Stimulated activated CD4-positive, alpha-beta T cell treated with anti-CD3 and anti-CD28 coated beads, Interleukin-1b, Interleukin-23, amount 100 ng/mL, for 1 hour (primary cell): ENCODE data around the gene NCL.

Source experiments
- DNase-seq, 2 donors: peaks; one replicate each; pipeline ENCODE4 v3.0.0-alpha.2; 2020; ENCODE audit warnings: low read depth in 2 of 2

Gene NCL

GRCh38 chr2:231463698-231464575 is at the start of gene NCL:
Gene NCL, minus strand, starts transcription at chr2:231464484. Its CDS starts 131 bp downstream, at chr2:231464353.
- DNase-seq, result peak; percentile 54 to 72

- DNase-seq, result no peak
Observed at GRCh38 chr2:231513746-231514224, 49.5 kb upstream of the NCL start.

DNA sequence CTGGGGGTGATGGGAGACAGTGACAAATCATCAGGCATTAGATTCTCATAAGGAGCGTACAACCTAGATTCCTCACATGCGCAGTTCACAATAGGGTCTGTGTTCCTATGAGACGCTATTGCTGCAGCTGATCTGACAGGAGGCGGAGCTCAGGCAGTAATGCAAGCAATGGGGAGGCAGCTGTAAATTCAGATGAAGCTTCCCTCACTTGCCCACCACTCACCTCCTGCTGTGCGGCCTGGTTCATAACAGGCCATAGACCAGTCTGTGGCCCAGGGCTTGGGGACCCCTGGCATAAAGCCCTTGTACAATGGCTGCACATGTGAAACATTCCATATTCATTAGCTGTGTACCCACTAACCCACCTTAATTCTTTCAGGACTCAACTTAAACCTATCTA is 47.9 kb upstream of the NCL start:
- DNase-seq, result no peak

DNA sequence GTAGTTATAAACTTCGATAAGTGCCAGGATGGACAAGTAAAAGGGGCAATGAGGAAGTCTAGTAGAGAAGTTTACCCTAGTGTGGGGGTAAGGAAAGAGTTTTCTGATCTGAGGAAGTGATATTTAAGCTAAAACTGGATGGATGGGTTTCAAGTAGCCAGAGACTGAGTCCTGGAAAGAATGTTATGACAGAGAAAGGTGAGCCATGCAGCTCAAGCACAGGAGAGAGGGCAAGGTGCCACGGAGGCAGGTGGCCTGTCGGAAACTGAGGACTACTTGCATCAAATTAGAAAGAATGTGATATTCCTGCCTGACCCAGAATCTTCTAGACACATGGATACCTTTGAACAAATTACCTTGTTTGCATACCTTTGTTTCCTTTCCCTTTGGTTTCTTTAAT is 39.5 kb upstream of the NCL start:
- no peak for DNase-seq

DNA sequence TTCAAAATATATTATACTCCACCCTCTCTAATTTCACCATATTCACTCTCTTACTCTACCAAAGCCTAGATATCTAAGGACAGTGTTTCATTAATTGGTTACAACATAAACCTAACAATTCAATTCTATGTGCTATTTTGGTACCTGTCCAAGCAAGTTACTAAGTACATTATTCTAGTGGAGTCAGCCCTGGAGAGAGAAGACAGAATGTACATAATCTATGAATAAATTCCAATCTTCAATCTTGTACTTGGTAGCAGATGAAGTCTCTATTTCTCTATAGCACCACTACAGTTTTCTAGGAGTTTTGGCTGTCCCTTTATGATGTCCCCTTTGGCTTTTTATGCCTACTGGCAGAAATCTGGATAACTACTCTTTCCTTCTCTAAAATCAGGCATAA is 38.3 kb upstream of the NCL start:
- DNase-seq, result no peak

- DNase-seq, result no peak
Observed at GRCh38 chr2:231497651-231498050, 33.4 kb upstream of the NCL start.

- no peak for DNase-seq
Observed at GRCh38 chr2:231494669-231495068, 30.4 kb upstream of the NCL start.

DNA sequence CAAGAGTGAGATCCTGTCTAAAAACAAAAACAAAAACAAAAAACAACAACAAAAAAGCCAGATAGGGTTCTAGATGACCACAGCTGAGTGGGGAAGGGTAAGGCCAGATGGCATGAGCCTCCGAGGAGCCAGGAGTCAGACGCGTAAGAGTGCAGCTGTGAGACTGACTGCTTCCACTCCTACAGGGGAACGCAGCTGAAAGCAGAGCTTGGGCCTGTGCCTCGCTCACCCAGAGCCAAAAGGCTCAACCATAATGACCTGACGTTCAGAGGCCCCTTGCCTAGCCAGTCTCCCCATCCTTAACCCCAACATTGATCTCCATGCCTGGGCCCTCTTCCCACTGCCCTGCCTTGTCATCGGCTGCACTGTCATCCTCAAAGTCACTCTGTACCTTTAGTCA is 26.5 kb upstream of the NCL start:
- no peak for DNase-seq

- no peak for DNase-seq
Observed at GRCh38 chr2:231489990-231490389, 25.7 kb upstream of the NCL start.

- no peak for DNase-seq
Observed at GRCh38 chr2:231488331-231488730, 24.0 kb upstream of the NCL start.

DNA sequence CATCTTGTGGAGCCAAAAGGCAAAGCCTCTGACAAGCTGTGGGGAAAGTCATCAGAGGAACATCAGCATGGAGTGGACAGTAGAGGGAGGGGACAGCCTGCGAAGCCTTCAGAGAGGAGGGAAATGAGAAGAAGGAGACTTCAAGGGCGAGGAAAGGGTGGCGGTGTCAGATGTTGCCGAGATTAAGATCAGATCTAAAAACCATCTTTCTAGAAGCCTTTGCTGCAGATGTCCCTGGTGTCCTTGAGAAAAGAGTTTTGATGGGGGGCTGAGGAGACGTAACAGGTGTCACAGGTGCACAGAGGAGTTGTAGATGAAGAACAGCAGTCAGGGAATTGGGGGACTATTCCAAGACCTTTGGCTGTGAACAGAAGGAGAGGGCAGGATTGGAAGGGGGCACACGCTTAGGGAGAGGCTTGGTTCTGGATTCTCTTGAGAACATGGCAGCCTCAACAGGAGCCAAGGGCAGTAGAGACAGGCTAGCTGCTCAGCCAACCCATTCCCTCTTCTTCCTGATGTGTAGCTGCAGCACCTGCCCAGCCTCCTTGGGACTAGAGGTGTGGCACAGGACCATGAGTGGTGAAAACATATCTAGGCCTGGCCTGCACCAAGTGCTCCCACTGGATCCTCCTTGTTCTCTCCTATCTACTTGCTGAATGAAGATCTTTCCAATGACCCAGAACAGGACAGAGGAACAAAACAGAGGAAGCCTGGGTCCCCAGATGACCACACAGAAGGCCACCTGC is 22.7 kb upstream of the NCL start:
- DNase-seq, result no peak

- no peak for DNase-seq
Observed at GRCh38 chr2:231483398-231484329, 19.4 kb upstream of the NCL start.

- DNase-seq, result peak in 1 of 2 donors; percentile 58
Observed at GRCh38 chr2:231482806-231483391, 18.6 kb upstream of the NCL start.

DNA sequence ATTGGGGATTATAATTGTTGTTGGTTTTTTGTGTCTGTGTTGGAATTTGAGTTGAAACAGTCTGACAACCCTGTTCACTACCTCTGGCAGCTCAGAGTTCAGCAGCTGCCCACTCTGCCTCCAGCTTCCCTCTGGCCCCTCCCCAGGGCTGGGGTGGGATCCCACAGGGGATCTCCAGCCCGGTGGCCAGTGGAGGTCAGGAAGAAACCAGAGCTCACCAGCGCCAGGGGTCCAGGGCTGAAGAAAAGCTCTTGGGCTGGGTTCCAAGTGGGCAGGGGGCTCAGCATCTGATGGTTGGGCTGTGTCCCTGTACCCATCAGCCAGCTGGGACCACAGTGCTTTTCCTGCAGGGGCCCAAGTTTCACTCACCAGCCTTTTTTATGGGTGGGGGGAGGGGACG is 16.5 kb upstream of the NCL start:
- DNase-seq, result no peak

DNA sequence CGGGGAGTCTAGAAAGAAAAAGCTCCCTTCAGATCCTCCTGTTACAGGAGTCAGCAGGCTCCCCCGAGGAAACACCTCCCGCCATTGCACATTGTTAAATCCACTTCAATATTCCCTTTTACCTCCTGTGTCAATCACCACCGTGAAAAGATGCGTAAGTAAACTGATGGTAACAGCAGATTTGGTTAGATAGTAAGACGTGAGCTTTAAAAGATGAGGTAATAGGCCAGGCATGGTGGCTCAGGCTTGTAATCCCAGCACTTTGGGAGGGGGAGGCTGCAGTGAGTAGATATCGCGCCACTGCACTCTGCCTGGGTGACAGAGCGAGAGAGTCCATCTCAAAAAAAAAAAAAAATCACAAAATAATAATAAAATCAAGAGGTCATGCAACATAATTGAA is 15.2 kb upstream of the NCL start:
- DNase-seq, result no peak

- DNase-seq, result no peak
Observed at GRCh38 chr2:231476920-231477319, 12.6 kb upstream of the NCL start.

- no peak for DNase-seq
Observed at GRCh38 chr2:231475965-231476364, 11.7 kb upstream of the NCL start.

- no peak for DNase-seq
Observed at GRCh38 chr2:231472816-231473215, 8.5 kb upstream of the NCL start.

DNA sequence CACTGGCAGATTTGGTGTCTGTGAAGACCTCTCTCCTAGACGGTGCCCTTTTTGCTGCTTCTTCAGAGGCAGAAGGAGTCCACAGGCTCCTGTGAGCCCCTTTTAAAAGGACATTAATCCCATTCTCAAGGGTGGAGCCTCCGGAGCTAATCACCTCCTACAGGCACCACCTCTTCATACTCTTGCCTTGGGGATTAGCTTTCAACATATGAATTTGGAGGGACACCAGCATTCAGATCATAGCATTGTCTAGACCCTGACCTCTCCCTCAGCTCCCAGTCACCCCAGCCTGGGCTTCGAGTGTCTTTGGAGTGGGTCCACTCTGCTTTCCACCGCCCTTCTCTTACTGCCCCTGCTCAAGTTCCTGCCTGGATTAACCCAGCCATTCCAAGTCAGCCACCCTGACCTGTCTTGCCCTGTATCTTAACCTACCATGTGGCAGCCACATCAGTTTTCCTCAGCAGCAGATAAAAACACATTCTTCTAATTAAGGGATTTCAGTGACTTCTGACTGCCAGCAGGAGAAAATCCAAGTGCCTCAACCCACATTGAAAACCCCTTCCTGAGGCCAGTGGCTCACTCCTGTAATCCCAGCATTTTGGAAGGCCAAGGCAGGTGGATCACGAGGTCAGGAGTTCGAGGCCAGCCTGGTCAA is 6.1 kb upstream of the NCL start:
- DNase-seq, result no peak

- DNase-seq, result no peak
Observed at GRCh38 chr2:231469583-231469950, 5.3 kb upstream of the NCL start.
